ENCODE measurements around the gene HNRNPD.
"Not testable (repeated sequence)": the region's sequence is repeated elsewhere in the genome, so short reads cannot be mapped to it uniquely, and the experiment has no call there.

HNRNPD gene, protein sequence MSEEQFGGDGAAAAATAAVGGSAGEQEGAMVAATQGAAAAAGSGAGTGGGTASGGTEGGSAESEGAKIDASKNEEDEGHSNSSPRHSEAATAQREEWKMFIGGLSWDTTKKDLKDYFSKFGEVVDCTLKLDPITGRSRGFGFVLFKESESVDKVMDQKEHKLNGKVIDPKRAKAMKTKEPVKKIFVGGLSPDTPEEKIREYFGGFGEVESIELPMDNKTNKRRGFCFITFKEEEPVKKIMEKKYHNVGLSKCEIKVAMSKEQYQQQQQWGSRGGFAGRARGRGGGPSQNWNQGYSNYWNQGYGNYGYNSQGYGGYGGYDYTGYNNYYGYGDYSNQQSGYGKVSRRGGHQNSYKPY

DNA sequence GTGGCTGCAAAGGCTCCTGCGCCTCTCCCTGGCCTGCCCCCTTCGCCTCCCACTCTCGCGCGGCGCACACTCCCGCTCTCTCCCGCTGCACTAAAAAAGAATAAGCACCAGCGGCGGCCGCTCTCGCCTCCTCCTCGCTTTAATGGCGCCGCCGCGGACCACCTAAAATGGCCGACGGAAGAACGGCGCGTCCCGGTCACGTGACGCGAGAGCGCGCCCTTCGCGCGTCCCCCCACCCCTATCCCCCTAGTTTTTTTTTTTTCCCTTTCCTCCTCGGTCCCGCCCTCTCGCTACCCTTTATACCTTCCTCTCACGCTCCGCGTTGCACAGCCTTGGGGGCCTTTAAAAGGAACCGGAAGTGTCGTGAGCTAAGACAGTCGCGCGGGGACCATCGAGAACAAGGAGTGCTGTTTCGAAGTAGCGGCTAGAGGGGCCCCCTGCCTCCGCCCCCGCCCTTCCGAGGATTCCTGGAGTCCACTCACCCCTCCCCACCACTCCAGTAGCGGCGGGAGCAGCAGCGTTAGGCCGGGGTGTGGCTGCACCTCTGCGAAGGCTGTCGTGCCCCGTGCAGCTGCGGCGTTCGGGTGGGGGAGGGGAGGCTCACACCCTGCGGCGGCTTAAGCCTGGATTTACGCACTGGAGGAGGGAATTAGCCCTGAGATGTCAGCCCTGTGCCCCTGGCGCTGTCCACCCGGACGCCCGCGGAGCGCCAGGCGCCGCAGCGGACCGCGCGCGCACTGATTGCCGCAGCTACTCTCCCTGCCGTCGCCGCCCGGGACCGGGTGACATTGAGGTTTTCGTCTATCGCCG lies at the start of gene HNRNPD:
HNRNPD (minus strand) TSS at position 176 of the 810 bp plus-strand sequence. CDS start 313 bp downstream, outside the sequence.
- DNase-seq (ENCODE audit: low read depth in 2 of 2) = peak; percentile 90 to 92

DNA sequence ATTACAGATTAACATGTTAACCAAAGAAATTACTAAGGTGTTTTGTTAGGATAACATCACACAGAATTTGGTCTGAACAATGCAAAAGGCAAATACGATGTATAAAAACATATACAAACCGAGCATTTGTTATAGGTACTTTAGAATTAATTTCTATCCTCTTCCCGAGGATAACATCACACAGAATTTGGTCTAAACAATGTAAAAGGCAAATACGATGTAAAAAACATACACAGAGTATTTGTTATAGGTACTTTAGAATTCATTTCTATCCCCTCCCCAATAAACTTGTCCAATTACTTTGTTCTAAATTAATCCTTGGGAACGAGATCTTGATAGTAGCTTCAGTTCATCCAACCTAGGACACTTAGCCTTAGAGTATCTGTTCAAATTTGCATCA lies 48.8 kb upstream of the HNRNPD start:
- DNase-seq (ENCODE audit: low read depth in 2 of 2) = no peak

DNA sequence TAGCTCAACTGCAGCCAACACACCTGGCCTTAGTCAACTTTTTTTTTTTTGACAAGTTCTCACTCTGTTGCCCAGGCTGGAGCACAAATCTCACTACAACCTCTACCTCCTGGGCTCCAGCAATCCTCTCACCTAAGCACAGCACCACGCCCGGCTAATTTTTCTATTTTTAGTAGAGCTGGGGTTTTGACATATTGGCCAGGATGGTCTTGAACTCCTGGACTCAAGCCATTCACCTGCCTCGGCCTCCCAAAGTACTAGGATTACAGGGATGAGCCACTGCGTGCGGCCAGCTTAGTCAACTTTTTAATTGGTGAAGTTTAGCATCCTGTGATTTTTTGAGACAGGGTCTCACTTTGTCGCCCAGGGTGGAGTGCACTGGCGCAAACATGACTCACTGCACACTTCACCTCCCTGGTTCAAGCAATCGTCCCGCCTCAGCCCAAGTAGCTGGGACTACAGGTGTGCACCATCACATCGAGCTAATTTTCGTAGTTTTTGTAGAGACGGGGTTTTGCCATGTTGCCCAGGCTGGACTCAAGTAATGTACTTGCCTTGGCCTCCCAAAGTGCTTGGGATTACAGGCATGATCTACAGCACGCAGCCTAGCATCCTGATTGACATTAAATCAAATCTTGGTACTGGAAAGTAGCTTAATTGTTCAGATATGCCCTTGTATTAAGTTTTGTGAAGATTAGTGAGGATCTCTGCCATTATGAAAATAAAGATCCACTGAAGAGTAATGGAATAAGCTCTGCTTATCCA lies 48.2 kb upstream of the HNRNPD start:
- no peak for DNase-seq (ENCODE audit: low read depth in 2 of 2)

DNA sequence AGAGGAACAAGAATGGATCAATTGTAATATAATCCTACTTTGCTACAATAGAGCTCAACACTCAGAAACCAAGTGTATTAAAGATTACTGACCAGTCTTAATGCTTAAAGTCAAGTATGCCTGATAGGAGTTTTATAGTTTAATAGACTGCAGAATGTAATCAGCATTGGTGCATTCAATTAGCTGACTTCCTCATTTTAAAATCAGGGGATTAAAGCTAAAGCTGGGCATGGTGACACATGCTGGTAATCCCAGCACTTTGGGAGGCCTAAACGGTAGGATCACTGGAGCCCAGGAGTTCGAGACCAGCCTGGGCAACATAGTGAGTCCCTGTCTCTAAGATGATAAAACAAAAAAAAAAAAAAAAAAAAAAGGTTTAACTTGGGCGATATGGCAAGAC lies 45.7 kb upstream of the HNRNPD start:
- no peak for DNase-seq (ENCODE audit: low read depth in 2 of 2)

DNA sequence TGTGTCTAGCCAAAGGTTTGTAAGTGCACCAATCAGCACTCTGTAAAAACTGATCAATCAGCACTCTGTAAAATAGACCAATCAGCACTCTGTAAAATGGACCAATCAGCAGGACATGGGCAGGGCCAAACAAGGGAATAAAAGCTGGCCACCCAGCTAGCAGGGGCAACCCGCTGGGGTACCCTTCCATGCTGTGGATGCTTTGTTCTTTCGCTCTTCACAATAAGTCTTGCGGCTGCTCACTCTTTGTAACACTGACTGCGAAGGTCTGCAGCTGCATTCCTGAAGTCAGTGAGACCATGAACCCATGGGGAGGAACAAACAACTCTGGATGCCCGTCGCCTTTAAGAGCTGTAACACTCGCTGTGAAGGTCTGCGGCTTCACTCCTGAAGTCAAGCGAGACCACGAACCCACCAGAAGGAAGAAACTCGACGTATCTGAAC lies 42.2 kb upstream of the HNRNPD start:
- DNase-seq (ENCODE audit: low read depth in 2 of 2) = no peak

DNA sequence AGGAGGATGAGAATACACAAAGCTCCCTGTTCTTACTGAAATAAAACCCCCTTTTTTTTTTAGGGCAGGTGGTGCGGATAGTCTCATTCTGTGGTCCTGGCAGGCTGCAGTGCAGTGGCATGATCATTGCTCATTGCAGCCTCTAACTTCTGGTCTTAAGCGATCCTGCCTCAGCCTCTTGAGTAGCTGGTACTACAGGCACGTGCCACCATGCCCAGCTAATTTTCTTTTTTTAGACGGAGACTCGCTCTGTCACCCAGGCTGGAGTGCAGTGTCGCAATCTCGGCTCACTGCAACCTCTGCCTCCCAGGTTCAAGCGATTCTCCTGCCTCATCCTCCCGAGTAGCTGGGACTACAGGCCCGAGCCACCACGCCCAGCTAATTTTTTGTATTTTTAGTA lies 41.3 kb upstream of the HNRNPD start:
- DNase-seq (ENCODE audit: low read depth in 2 of 2) = not testable (repeated sequence)

DNA sequence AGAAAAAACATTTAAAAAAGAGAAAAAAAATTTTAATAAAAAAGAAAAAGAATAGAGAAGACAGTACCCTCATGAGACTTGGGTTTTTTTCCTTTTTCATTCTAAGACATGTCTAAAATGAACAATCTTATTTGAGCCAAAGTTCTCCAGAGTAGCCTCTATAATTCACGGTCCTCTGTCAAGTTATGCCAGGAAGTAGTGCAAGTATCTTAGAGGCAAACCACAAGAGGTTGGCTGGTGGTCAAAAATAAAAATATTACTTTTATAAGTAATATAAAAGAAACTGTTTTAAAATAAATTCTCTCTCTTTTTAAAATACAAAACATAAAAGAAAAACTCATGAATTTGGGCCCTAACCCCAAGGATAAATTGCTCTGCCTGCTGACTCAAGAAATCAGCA lies 29.9 kb upstream of the HNRNPD start:
- no peak for DNase-seq (ENCODE audit: low read depth in 2 of 2)

DNA sequence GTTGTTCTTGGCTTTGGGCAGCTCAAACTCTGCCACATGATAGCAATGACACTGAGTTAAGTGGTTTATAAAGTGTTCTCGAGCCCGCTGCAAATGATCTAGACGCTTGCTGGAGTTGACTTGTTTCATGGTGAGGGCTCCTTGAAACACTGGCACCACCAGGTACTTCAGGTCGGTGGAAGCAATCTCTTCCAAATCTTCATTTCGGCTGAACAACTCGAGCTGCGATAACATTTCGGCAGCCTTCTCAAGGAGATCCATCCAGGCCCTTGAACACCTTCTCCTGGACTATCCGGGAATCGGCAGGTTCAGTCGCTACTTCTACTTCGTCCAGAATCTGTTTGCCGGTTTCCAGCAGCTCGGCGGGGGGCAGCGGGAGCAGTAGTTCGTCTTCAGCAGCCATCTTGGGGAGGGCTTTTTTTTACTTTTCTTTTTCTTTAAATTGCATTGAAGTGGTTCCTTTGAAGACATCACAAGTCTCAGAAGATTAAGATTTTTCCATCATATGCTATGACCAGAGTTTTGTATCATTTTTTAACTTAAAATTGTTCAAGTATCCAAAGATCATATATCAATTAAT lies 28.5 kb upstream of the HNRNPD start:
- no peak for DNase-seq (ENCODE audit: low read depth in 2 of 2)

DNA sequence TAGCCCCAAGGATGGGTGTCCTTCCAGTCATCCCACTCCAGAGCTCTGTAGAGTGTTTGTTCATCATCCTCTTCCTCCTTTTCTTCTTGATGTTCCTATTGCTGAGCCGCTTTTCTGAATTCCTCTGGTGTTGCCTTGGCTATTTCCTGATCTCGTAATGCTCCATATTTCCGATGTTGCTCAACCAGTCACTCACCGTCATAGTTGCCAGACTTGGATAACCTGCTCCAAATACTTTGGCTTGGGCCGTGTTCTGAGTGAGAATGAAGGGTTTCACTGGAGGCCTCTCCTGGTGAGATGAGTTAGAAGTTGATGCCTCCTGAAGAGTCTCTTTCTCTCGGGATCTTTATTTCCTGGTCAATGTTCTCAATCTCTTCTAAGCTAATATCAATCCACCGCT lies 27.8 kb upstream of the HNRNPD start:
- no peak for DNase-seq (ENCODE audit: low read depth in 2 of 2)

DNA sequence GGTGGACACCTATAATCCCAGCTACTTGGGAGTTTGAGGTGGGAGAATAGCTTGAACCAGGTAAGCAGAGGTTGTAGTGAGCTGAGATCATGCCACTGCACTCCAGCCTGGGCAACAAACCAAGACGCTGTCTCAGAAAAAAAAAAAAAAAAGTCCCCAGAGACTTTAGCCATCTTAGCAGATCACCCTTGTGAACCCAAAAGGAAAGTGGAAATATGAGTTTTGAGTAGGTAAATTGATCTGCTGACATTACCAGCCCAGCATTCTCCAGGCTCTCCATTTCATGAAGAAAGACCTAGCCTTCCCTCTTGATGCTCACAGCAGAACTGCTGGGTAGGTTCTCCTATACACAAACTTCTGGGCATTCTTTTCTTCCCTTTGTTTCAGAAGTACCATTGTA lies 24.5 kb upstream of the HNRNPD start:
- no peak for DNase-seq (ENCODE audit: low read depth in 2 of 2)

DNA sequence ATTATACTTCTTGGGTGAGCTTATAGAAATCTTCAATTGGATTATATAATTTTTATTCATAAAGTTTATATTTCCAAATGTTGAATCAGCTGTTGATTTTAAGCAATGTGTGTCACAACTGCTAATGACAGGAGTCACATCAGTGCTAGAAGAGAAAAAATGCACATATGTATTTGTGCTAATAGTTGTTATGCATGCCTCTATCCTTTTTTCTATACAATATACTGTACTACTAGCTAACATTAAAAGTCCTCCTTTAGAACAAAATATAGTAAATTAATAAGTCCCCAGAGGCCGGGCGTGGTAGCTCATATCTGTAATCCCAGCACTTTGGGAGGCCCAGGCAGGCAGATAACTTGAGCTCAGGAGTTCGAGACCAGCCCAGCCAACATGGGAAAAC lies 23.7 kb upstream of the HNRNPD start:
- DNase-seq (ENCODE audit: low read depth in 2 of 2) = no peak

DNA sequence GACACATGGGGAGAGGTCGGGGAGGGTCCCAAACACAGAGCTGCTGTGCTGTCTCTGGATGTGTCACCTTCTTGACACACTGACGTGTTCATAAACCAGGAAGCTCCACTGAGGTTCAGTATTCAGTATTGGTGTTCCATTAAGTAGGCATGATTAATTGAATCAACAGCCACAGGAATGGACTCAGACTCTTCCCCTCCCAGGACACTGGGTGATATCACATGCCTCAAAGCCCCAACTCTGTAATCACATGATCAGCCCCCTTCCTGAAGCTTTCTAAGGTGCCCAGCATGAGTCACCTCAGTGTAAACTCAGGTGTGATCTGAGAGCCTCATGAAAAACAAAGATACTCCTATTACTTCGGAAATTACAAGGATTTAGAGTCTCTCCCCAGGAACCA lies 21.1 kb upstream of the HNRNPD start:
- DNase-seq (ENCODE audit: low read depth in 2 of 2) = no peak

DNA sequence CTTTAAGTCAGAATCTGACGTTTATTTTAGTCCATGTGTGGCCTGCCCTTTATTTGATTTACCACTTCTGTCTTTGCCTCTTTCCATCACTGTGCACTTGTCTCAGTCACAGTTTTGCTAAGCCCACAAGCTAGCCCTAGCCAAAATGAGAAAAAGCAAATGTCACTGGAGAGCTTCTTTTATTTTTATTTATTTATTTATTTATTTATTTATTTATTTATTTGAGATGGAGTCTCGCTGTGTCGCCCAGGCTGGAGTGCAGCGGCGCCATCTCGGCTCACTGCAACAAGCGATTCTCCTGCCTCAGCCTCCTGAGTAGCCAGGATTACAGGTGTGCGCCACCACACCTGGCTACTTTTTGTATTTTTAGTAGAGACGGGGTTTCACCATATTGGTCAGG lies 16.3 kb upstream of the HNRNPD start:
- not testable (repeated sequence) for DNase-seq (ENCODE audit: low read depth in 2 of 2)

DNA sequence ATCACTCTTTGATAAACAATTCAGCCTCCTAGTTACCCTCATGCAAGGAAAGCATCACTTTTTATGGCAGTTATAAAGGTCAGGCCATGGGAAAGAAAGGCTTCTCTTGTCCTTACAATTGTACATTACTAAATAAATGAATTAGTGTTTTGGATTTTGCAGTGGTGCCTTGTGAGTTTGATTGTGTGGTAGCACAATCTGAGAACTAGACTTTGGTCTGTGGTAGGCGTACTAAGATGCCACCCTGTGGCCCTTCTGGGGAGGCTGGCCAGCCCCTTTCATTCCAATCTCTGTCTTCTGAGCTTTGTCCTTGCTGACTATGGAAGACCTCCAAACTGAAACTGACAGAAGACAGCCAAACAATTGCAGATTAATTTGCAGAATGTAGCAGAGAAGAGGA lies 14.6 kb upstream of the HNRNPD start:
- no peak for DNase-seq (ENCODE audit: low read depth in 2 of 2)

DNA sequence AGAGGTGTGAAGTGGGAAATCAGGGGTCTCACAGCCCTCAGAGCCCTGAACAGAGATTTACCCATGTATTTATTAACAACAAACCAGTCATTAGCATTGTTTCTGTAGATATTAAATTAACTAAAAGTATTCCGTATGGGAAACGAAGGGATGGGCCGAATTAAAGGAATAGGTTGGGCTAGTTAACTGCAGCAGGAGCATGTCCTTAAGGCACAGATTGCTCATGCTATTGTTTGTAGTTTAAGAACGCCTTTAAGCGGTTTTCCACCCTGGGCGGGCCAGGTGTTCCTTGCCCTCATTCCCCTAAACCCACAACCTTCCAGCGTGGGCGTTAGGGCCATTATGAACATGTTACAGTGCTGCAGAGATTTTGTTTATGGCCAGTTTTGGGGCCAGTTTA lies 12.5 kb upstream of the HNRNPD start:
- DNase-seq (ENCODE audit: low read depth in 2 of 2) = not testable (repeated sequence)

DNA sequence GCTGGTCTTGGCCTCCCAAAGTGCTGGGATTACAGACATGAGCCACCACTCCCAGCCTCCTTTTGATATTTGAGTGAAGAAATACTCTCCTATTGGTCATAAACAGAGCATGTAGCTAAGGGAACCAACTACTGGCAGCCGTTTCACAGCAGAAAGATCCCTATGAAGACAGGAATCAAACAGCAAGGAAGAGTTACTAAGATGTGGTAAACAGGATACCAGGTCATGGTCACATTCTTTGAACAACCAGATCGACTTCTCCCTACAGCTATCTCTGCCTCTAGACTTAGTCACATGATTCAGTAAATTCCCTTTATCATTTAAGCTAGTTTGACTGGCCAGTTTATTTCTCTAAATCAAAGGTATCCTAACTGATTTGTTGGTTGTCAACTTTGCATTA lies 9.0 kb upstream of the HNRNPD start:
- DNase-seq (ENCODE audit: low read depth in 2 of 2) = no peak

DNA sequence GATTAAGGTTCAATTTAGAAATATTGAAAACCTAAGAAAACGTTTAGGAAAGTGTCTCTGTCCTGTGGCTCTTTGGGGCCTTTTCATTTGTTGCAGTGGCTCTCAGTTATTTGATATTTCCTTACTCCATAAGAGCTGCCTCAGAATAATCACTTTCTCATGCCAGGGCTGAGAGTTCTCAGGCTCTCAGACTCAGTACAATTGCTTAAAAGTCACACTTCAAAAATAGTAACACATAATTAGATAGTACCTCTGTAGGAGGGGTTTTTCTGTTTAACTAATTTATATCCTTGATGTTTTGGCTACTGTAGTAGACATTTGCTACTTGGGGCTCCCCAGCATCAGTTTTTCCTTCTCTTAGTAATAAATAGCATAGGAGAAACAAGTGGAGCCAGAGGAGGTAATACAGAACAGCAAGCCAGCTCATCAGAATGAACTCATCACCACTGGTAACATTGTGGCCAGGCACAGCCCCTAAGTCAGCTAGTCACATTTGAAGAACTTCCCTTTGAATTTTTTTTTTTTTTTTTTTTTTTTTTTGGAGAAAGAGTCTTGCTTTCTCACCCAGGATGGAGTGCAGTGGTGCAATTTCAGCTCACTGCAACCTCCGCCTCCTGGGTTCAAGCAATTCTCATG lies 8.0 kb upstream of the HNRNPD start:
- no peak for DNase-seq (ENCODE audit: low read depth in 2 of 2)

DNA sequence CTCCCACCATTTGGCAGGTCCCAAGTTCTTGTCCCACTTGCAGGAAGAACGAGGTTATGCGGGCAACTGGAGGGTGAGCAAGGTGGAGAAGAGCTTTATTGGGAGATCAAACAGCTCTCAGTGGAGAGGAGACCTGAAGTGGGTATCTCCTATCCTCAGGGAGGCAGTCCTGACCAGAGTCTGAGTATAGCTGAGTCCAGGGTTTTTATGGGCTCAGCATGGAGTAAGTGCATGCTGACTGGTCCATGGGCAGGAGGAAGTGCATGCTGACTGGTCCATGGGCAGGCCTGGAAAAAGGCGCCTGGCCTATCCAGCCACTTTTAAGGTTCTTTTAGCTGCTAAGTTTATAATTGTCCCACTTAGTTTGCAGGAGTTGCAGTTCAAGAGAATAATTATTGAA lies 7.4 kb upstream of the HNRNPD start:
- DNase-seq (ENCODE audit: low read depth in 2 of 2) = no peak

DNA sequence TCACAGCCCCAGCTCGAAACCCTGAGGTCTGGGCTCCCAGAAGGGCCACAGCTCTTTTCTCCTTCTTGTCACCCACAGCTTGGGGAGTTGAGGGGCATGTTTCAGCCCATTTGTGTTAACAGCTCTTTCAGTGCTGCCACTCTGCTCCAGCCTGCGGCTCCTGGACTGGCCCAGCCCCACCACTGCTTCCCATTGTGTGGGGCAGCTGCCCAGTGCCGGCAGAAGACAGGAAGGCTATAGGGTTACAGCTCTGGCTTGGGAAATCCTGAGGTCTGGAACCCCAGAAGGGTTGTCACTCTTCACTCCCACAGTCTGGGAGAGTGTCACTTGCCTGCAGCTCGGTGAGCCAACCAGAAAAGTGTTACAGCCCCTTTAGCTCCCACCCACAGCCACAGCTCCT lies 7.0 kb upstream of the HNRNPD start:
- no peak for DNase-seq (ENCODE audit: low read depth in 2 of 2)

DNA sequence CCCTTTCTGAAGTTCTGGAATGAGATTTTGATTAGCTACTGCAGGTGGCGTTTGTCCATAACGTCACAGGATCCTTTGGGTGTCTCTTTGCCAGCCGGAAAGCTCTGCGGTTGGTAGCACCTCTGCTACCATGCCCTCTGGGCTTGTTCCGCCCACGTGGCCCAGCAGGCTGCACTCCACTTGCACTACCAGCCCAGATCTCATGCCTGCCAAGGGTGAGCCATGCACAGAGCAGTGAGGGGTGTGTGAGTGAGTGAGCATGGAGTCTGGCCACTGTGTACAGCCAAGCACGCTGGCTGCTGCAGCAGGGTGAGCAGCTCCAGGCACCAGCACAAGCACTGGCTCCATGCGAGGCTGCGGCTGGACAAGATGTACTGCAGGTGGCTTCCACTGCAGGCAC lies 6.6 kb upstream of the HNRNPD start:
- no peak for DNase-seq (ENCODE audit: low read depth in 2 of 2)

DNA sequence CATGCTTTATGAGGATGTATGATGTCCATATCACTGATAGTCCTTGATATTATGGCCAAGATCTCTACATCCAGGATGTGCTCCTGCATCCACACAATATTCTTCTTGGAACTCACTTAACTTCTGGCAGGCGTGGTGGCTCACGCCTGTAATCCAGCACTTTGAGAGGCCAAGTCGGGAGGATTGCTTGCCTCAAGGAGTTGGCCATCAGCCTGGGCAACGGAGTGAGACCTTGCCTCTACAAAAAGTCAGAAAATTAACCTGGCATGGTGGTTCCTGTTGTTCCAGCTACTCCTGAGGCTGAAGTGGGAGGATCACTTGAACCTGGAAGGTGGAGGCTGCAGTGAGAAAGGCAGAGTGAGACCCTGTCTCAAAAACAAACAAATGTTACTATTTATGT lies 2.3 kb upstream of the HNRNPD start:
- DNase-seq (ENCODE audit: low read depth in 2 of 2) = no peak

DNA sequence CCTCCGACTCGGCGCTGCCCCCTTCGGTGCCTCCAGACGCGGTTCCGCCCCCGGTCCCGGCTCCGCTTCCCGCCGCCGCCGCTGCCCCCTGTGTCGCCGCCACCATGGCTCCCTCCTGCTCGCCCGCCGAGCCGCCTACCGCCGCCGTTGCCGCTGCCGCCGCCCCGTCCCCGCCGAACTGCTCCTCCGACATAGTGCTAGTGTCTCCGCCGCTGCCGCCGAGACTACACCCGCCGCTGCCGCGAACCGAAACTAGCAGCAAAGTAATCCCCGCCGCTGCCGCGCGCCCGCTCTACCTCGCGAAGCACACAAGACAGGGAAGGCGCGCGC lies 340 bp downstream of the HNRNPD start:
- peak in 1 of 2 experiments; percentile 35 for DNase-seq (ENCODE audit: low read depth in 2 of 2)
